Measurements from ENCODE around the gene TMEM179. TPM values are rescaled to one million over a fixed set of nuclear protein-coding genes. Genes with fewer than 3 reads are reported as not detected.

TMEM179 gene
- total and polyA plus RNA-seq, 2 of the 8 experiments (the other 6 are each of a cell fraction or from before 2014, with no cell fraction given) = 2.9 to 4.0 TPM

- H3K4me1 ChIP-seq (replicated peaks in 1 of 4; ENCODE audit: control insufficient read depth in 3 of 4, insufficient read depth in 4 of 4, low read length in 3 of 4) = no peaks in the 10 kb centered on the region
- no peak overlapping the region for H3K56ac ChIP-seq (replicated peaks; ENCODE audit: insufficient read length, low read depth, low read length)
- H4K91ac ChIP-seq (replicated peaks; ENCODE audit: insufficient read length, low read length) = no peak overlapping the region
- H2AFZ ChIP-seq (ENCODE audit: low read length) = no peak overlapping the region
- no peak overlapping the region for H3K23ac ChIP-seq (ENCODE audit: insufficient read length)
- no peak overlapping the region for H2BK15ac ChIP-seq (ENCODE audit: low read length)
- no peak overlapping the region for H3K9ac ChIP-seq (replicated peaks in 1 of 4; ENCODE audit: extremely low read depth in 1 of 4, low read depth in 3 of 4, low read length in 3 of 4)
- ChIA-PET CTCF (ENCODE audit: partially characterized antibody) (interaction anchor here (1.1 to 1.9 kb wide), 2 partner anchors 75 to 119 kb away, joined by 5 to 7 read pairs; no protein-coding TSS in a partner anchor), POLR2A (ENCODE audit: partially characterized antibody) (no interaction called here)
- H3K27me3 ChIP-seq (replicated peaks in 1 of 4; ENCODE audit: control insufficient read depth in 3 of 4, extremely low read depth in 1 of 4, insufficient read depth in 3 of 4, low read length in 3 of 4) = no peaks in the 10 kb centered on the region; a peak in 1 of 7 replicates
- FAIRE-seq (no peak), DNase-seq (ENCODE audit: low read depth in 1 of 2, low spot score in 2 of 2) (no peak)
- H3K79me2 ChIP-seq (ENCODE audit: control insufficient read depth in 1 of 2, insufficient read depth in 2 of 2, low read length in 2 of 2) = no peaks in the 10 kb centered on the region
- H4K5ac ChIP-seq (ENCODE audit: insufficient read length, low read depth, low read length) = no peak overlapping the region
- no peak overlapping the region for H3K18ac ChIP-seq (ENCODE audit: extremely low read depth, low read length)
- TF ChIP-seq SP2 (IDR thresholded peaks at IDR 0.05; ENCODE audit: low read length) = no peak
- TF ChIP-seq KDM1A (IDR thresholded peaks at IDR 0.05; ENCODE audit: borderline replicate concordance, low read length) = no peak
- no peak for TF ChIP-seq BRCA1 (IDR thresholded peaks at IDR 0.05; ENCODE audit: low read depth, low read length)
- no peak for TF ChIP-seq YY1 (IDR thresholded peaks at IDR 0.05; ENCODE audit: low read depth, low read length)
- TF ChIP-seq POLR2A (IDR thresholded peaks at IDR 0.05; ENCODE audit: control extremely low read depth in 1 of 2, low read depth in 2 of 2, low read length in 2 of 2) = no peak
- no peak for TF ChIP-seq PHF8 (conservative IDR thresholded peaks at IDR 0.05; ENCODE audit: low read depth, low read length)
- TF ChIP-seq CEBPB (IDR thresholded peaks at IDR 0.05; ENCODE audit: low read depth, low read length) = no peak
- no peak for TF ChIP-seq TAF1 (IDR thresholded peaks at IDR 0.05; ENCODE audit: low read depth, low read length)
- no peak for TF ChIP-seq SP4 (IDR thresholded peaks at IDR 0.05; ENCODE audit: low read length)
- no peak overlapping the region for H2BK5ac ChIP-seq (ENCODE audit: low read depth, low read length)
- H3K36me3 ChIP-seq (ENCODE audit: control insufficient read depth in 2 of 4, insufficient read depth in 4 of 4, low read length in 3 of 4) = no peaks in the 10 kb centered on the region; a peak in 2 of 8 replicates
- no peak overlapping the region for H3K4ac ChIP-seq (replicated peaks; ENCODE audit: insufficient read length, low read depth, low read length)
- no peaks in the 10 kb centered on the region for H3K79me1 ChIP-seq (ENCODE audit: low read depth, low read length)
- H4K20me1 ChIP-seq (replicated peaks in 1 of 2; ENCODE audit: control insufficient read depth in 1 of 2, insufficient read depth in 2 of 2, low read length in 2 of 2) = no peaks in the 10 kb centered on the region
- 84% methylated on average over 11 of the region's 13 CpGs; no CpG with 5 or more reads in 1 of the 2 experiments for WGBS, 2 experiments (ENCODE audit: extremely low coverage in 1 of 2, insufficient coverage in 1 of 2, insufficient read length in 1 of 2, insufficient replicate concordance in 2 of 2, low coverage in 1 of 2, low lambda C conversion rate in 2 of 2, missing lambda C conversion rate in 1 of 2)
- no peak overlapping the region for H2BK120ac ChIP-seq (replicated peaks; ENCODE audit: low read depth, low read length)
- H3K4me2 ChIP-seq (ENCODE audit: insufficient read depth in 1 of 2, low read depth in 2 of 2, low read length in 2 of 2) = no peak overlapping the region
- no peak overlapping the region for H3K14ac ChIP-seq (ENCODE audit: insufficient read length)
- H3K23me2 ChIP-seq (ENCODE audit: low read depth, low read length) = no peaks in the 10 kb centered on the region
- H3K4me3 ChIP-seq (ENCODE audit: extremely low read depth in 1 of 4, insufficient read depth in 2 of 4, low read depth in 3 of 4, low read length in 4 of 4) = no peak overlapping the region
- H3K9me3 ChIP-seq (ENCODE audit: insufficient read depth in 2 of 2, low read depth in 1 of 2, low read length in 1 of 2) = no peaks in the 10 kb centered on the region
- H3K27ac ChIP-seq (ENCODE audit: low read depth, low read length) = no peak overlapping the region
- no peak overlapping the region for H2BK20ac ChIP-seq (ENCODE audit: low read length)
- no peak overlapping the region for H2AK5ac ChIP-seq (ENCODE audit: low read depth, low read length)
- no peak overlapping the region for H2BK12ac ChIP-seq (ENCODE audit: low read depth, low read length)
- H4K8ac ChIP-seq (ENCODE audit: extremely low read depth, insufficient read depth, low read length) = no peak overlapping the region
Observed at GRCh38 chr14:104638927-104639450, 34.4 kb upstream of the TMEM179 start.

Data from H1 (cell line).